ENCODE data around the gene NUMB.

NUMB gene

GRCh38 chr14:73289308-73289707 is 169.0 kb downstream of the NUMB start:
- Histone ChIP-seq H3K36me3 (ENCODE audit: control insufficient read depth, insufficient read depth, low read length) (peaks cover 57% of the 10 kb centered on the region), H3K4me3 (ENCODE audit: extremely low read depth, insufficient read depth, low read length, poor library complexity, severe bottlenecking) (no peak overlapping the region), H3K4me1 (ENCODE audit: control insufficient read depth, insufficient read depth, low read length, poor library complexity, severe bottlenecking) (no peaks in the 10 kb centered on the region), H3K27ac (ENCODE audit: low read depth, low read length, severe bottlenecking) (no peak overlapping the region), H3K9me3 (ENCODE audit: control insufficient read depth, low read length) (no peaks in the 10 kb centered on the region)
- WGBS, 2 experiments (ENCODE audit: insufficient coverage in 2 of 2), result 86 to 100% methylated on average over 1 to 2 of the region's 3 CpGs

GRCh38 chr14:73287071-73287470 is 171.3 kb downstream of the NUMB start:
- Histone ChIP-seq H3K9me3 (ENCODE audit: control insufficient read depth, low read length) (no peaks in the 10 kb centered on the region), H3K4me1 (ENCODE audit: control insufficient read depth, insufficient read depth, low read length, poor library complexity, severe bottlenecking) (no peaks in the 10 kb centered on the region), H3K36me3 (ENCODE audit: control insufficient read depth, insufficient read depth, low read length) (peaks cover 58% of the 10 kb centered on the region), H3K27ac (ENCODE audit: low read depth, low read length, severe bottlenecking) (no peak overlapping the region), H3K4me3 (ENCODE audit: extremely low read depth, insufficient read depth, low read length, poor library complexity, severe bottlenecking) (no peak overlapping the region)
- 88 to 98% methylated on average over 5 of the region's 5 CpGs for WGBS, 2 experiments (ENCODE audit: insufficient coverage in 2 of 2)

GRCh38 chr14:73286598-73286997 is 171.7 kb downstream of the NUMB start:
- H3K27ac ChIP-seq (ENCODE audit: low read depth, low read length, severe bottlenecking), result no peak overlapping the region
- no CpG with 5 or more reads among the region's 2 CpGs for WGBS, 2 experiments (ENCODE audit: insufficient coverage in 2 of 2)
- H3K4me3 ChIP-seq (ENCODE audit: extremely low read depth, insufficient read depth, low read length, poor library complexity, severe bottlenecking), result no peak overlapping the region
- H3K36me3 ChIP-seq (ENCODE audit: control insufficient read depth, insufficient read depth, low read length), result peaks cover 58% of the 10 kb centered on the region
- H3K9me3 ChIP-seq (ENCODE audit: control insufficient read depth, low read length), result no peaks in the 10 kb centered on the region
- H3K4me1 ChIP-seq (ENCODE audit: control insufficient read depth, insufficient read depth, low read length, poor library complexity, severe bottlenecking), result no peaks in the 10 kb centered on the region

- Histone ChIP-seq H3K36me3 (ENCODE audit: control insufficient read depth, insufficient read depth, low read length) (peaks cover 59% of the 10 kb centered on the region), H3K4me3 (ENCODE audit: extremely low read depth, insufficient read depth, low read length, poor library complexity, severe bottlenecking) (no peak overlapping the region), H3K4me1 (ENCODE audit: control insufficient read depth, insufficient read depth, low read length, poor library complexity, severe bottlenecking) (no peaks in the 10 kb centered on the region), H3K9me3 (ENCODE audit: control insufficient read depth, low read length) (no peaks in the 10 kb centered on the region), H3K27ac (ENCODE audit: low read depth, low read length, severe bottlenecking) (no peak overlapping the region)
- WGBS, 2 experiments (ENCODE audit: insufficient coverage in 2 of 2), result no CpG with 5 or more reads among the region's 1 CpG
These were observed 172.4 kb downstream of the NUMB start for GRCh38 chr14:73285979-73286378.

- 53 to 61% methylated on average over 5 to 10 of the region's 12 CpGs for WGBS, 2 experiments (ENCODE audit: insufficient coverage in 2 of 2)
- no peak overlapping the region for H3K4me3 ChIP-seq (ENCODE audit: extremely low read depth, insufficient read depth, low read length, poor library complexity, severe bottlenecking)
- H3K9me3 ChIP-seq (ENCODE audit: control insufficient read depth, low read length), result no peaks in the 10 kb centered on the region
- no peak overlapping the region for H3K27ac ChIP-seq (ENCODE audit: low read depth, low read length, severe bottlenecking)
- H3K4me1 ChIP-seq (ENCODE audit: control insufficient read depth, insufficient read depth, low read length, poor library complexity, severe bottlenecking), result no peaks in the 10 kb centered on the region
- H3K36me3 ChIP-seq (ENCODE audit: control insufficient read depth, insufficient read depth, low read length), result peaks cover 66% of the 10 kb centered on the region
These were observed 174.6 kb downstream of the NUMB start for GRCh38 chr14:73283608-73284379.

GRCh38 chr14:73280903-73281302 is 177.4 kb downstream of the NUMB start:
- H3K36me3 ChIP-seq (ENCODE audit: control insufficient read depth, insufficient read depth, low read length), result peaks cover 90% of the 10 kb centered on the region
- no peak overlapping the region for H3K4me3 ChIP-seq (ENCODE audit: extremely low read depth, insufficient read depth, low read length, poor library complexity, severe bottlenecking)
- H3K27ac ChIP-seq (ENCODE audit: low read depth, low read length, severe bottlenecking), result no peak overlapping the region
- no peaks in the 10 kb centered on the region for H3K9me3 ChIP-seq (ENCODE audit: control insufficient read depth, low read length)
- WGBS, 2 experiments (ENCODE audit: insufficient coverage in 2 of 2), result 86 to 100% methylated on average over 5 of the region's 5 CpGs
- no peaks in the 10 kb centered on the region for H3K4me1 ChIP-seq (ENCODE audit: control insufficient read depth, insufficient read depth, low read length, poor library complexity, severe bottlenecking)

GRCh38 chr14:73277376-73277775 is 181.0 kb downstream of the NUMB start:
- no peaks in the 10 kb centered on the region for H3K4me1 ChIP-seq (ENCODE audit: control insufficient read depth, insufficient read depth, low read length, poor library complexity, severe bottlenecking)
- H3K4me3 ChIP-seq (ENCODE audit: extremely low read depth, insufficient read depth, low read length, poor library complexity, severe bottlenecking), result no peak overlapping the region
- no peaks in the 10 kb centered on the region for H3K9me3 ChIP-seq (ENCODE audit: control insufficient read depth, low read length)
- H3K36me3 ChIP-seq (ENCODE audit: control insufficient read depth, insufficient read depth, low read length), result peaks cover 81% of the 10 kb centered on the region
- no peak overlapping the region for H3K27ac ChIP-seq (ENCODE audit: low read depth, low read length, severe bottlenecking)
- 94 to 95% methylated on average over 2 of the region's 2 CpGs for WGBS, 2 experiments (ENCODE audit: insufficient coverage in 2 of 2)

- 95 to 98% methylated on average over 6 to 7 of the region's 7 CpGs for WGBS, 2 experiments (ENCODE audit: insufficient coverage in 2 of 2)
- Histone ChIP-seq H3K4me1 (ENCODE audit: control insufficient read depth, insufficient read depth, low read length, poor library complexity, severe bottlenecking) (no peaks in the 10 kb centered on the region), H3K4me3 (ENCODE audit: extremely low read depth, insufficient read depth, low read length, poor library complexity, severe bottlenecking) (no peak overlapping the region), H3K27ac (ENCODE audit: low read depth, low read length, severe bottlenecking) (no peak overlapping the region), H3K36me3 (ENCODE audit: control insufficient read depth, insufficient read depth, low read length) (peaks cover 76% of the 10 kb centered on the region), H3K9me3 (ENCODE audit: control insufficient read depth, low read length) (no peaks in the 10 kb centered on the region)
These were observed 181.5 kb downstream of the NUMB start for GRCh38 chr14:73276836-73277235.

GRCh38 chr14:73273799-73274198 is 184.5 kb downstream of the NUMB start:
- no peak overlapping the region for H3K27ac ChIP-seq (ENCODE audit: low read depth, low read length, severe bottlenecking)
- H3K4me1 ChIP-seq (ENCODE audit: control insufficient read depth, insufficient read depth, low read length, poor library complexity, severe bottlenecking), result no peaks in the 10 kb centered on the region
- H3K36me3 ChIP-seq (ENCODE audit: control insufficient read depth, insufficient read depth, low read length), result peaks cover 50% of the 10 kb centered on the region
- 94 to 96% methylated on average over 4 of the region's 4 CpGs for WGBS, 2 experiments (ENCODE audit: insufficient coverage in 2 of 2)
- H3K4me3 ChIP-seq (ENCODE audit: extremely low read depth, insufficient read depth, low read length, poor library complexity, severe bottlenecking), result no peak overlapping the region
- no peaks in the 10 kb centered on the region for H3K9me3 ChIP-seq (ENCODE audit: control insufficient read depth, low read length)

- Histone ChIP-seq H3K9me3 (ENCODE audit: control insufficient read depth, low read length) (no peaks in the 10 kb centered on the region), H3K36me3 (ENCODE audit: control insufficient read depth, insufficient read depth, low read length) (peaks cover 37% of the 10 kb centered on the region)
- 94 to 96% methylated on average over 4 to 6 of the region's 6 CpGs for WGBS, 2 experiments (ENCODE audit: insufficient coverage in 2 of 2)
These were observed 186.0 kb downstream of the NUMB start for GRCh38 chr14:73272393-73272792.

GRCh38 chr14:73269729-73270531 is 188.4 kb downstream of the NUMB start:
- no peak overlapping the region for H3K27ac ChIP-seq (ENCODE audit: low read depth, low read length, severe bottlenecking)
- peaks cover 19% of the 10 kb centered on the region for H3K36me3 ChIP-seq (ENCODE audit: control insufficient read depth, insufficient read depth, low read length)
- H3K4me3 ChIP-seq (ENCODE audit: extremely low read depth, insufficient read depth, low read length, poor library complexity, severe bottlenecking), result peak overlapping the region; percentile 25
- WGBS, 2 experiments (ENCODE audit: insufficient coverage in 2 of 2), result 54 to 70% methylated on average over 32 to 45 of the region's 48 CpGs
- no peaks in the 10 kb centered on the region for H3K9me3 ChIP-seq (ENCODE audit: control insufficient read depth, low read length)
- H3K4me1 ChIP-seq (ENCODE audit: control insufficient read depth, insufficient read depth, low read length, poor library complexity, severe bottlenecking), result no peaks in the 10 kb centered on the region

More at GRCh38 chr14:73272393-73272792, 186.0 kb downstream of the NUMB start:
- Histone ChIP-seq H3K4me1 (ENCODE audit: control insufficient read depth, insufficient read depth, low read length, poor library complexity, severe bottlenecking) (no peaks in the 10 kb centered on the region), H3K27ac (ENCODE audit: low read depth, low read length, severe bottlenecking) (no peak overlapping the region), H3K4me3 (ENCODE audit: extremely low read depth, insufficient read depth, low read length, poor library complexity, severe bottlenecking) (no peak overlapping the region)

All from mesodermal cell (in vitro differentiated cells).